Measurements from ENCODE around the gene GDF10. TPM values are rescaled to one million over a fixed set of nuclear protein-coding genes. Genes with fewer than 3 reads are reported as not detected.

GDF10 gene
- total and polyA plus RNA-seq, 8 donors, result 0.31 to 2.6 (median 0.90) TPM; not detected in 5

GRCh38 chr10:47334466-47335295 lies 34.7 kb downstream of the GDF10 start:
- Histone ChIP-seq H3K27ac (no peak overlapping the region), H3K9me3 (no peaks in the 10 kb centered on the region), H3K4me1 (peaks cover 0 to 8% (median 0%) of the 10 kb centered on the region in 4 donors), H3K4me3 (no peak overlapping the region), H3K27me3 (peaks cover 0 to 13% (median 0%) of the 10 kb centered on the region in 3 donors), H3K36me3 (no peaks in the 10 kb centered on the region)
- intact Hi-C loops (cut with DNase I; ENCODE audit: low total_unique reads), result no loop called here
- TF ChIP-seq EP300 (IDR thresholded peaks at IDR 0.05) (no peak), POLR2A (IDR thresholded peaks at IDR 0.05) (no peak), POLR2AphosphoS5 (IDR thresholded peaks at IDR 0.05) (no peak)
- TF ChIP-seq, protein P1, sequence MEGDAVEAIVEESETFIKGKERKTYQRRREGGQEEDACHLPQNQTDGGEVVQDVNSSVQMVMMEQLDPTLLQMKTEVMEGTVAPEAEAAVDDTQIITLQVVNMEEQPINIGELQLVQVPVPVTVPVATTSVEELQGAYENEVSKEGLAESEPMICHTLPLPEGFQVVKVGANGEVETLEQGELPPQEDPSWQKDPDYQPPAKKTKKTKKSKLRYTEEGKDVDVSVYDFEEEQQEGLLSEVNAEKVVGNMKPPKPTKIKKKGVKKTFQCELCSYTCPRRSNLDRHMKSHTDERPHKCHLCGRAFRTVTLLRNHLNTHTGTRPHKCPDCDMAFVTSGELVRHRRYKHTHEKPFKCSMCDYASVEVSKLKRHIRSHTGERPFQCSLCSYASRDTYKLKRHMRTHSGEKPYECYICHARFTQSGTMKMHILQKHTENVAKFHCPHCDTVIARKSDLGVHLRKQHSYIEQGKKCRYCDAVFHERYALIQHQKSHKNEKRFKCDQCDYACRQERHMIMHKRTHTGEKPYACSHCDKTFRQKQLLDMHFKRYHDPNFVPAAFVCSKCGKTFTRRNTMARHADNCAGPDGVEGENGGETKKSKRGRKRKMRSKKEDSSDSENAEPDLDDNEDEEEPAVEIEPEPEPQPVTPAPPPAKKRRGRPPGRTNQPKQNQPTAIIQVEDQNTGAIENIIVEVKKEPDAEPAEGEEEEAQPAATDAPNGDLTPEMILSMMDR (IDR thresholded peaks at IDR 0.05), result no peak
- WGBS, 5 donors, result 75 to 86% (median 81%) methylated on average over 7 to 8 of the region's 8 CpGs
- DNase-seq, result peak in 1 of 2 donors; percentile 3

DNA sequence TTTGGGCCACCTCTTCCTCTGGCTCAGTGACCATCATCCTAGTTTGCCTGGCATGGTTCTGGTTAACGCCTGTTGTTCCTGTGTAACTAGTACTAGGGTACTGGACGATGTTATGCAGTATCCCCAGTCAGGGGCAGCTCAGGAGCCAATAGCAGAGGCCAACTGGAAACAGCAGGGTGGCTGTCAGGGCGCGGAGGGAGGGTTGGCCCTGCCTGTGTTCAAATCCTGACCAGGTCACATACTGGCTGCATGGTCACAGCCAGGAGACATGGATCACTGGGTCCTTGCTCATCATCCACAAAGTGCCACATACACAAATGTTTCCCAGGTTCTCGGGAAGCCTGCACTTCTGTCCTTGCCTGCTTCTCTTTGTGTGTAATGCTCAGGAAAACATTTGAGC lies 35.9 kb downstream of the GDF10 start:
- Histone ChIP-seq H3K27ac (no peak overlapping the region), H3K27me3 (peaks cover 0 to 24% (median 0%) of the 10 kb centered on the region in 3 donors), H3K4me3 (no peak overlapping the region), H3K4me1 (peaks cover 0 to 8% (median 0%) of the 10 kb centered on the region in 4 donors), H3K9me3 (no peaks in the 10 kb centered on the region), H3K36me3 (no peaks in the 10 kb centered on the region)
- TF ChIP-seq POLR2A (IDR thresholded peaks at IDR 0.05) (no peak), EP300 (IDR thresholded peaks at IDR 0.05) (no peak), POLR2AphosphoS5 (IDR thresholded peaks at IDR 0.05) (no peak)
- TF ChIP-seq, protein P1 (IDR thresholded peaks at IDR 0.05), result no peak
- intact Hi-C loops (cut with DNase I; ENCODE audit: low total_unique reads), result no loop called here
- WGBS, 5 donors, result 75 to 88% (median 83%) methylated on average over 5 of the region's 5 CpGs
- peak in 1 of 2 donors; percentile 7 for DNase-seq

- no peak overlapping the region for H3K4me3 ChIP-seq
- peak; percentile 5 to 50 for DNase-seq
- peaks cover 0 to 8% (median 0%) of the 10 kb centered on the region in 4 donors for H3K4me1 ChIP-seq
- H3K9me3 ChIP-seq, result no peaks in the 10 kb centered on the region
- TF ChIP-seq EP300 (IDR thresholded peaks at IDR 0.05) (no peak), POLR2AphosphoS5 (IDR thresholded peaks at IDR 0.05) (peak in 1 of 3 donors; percentile 32), POLR2A (IDR thresholded peaks at IDR 0.05) (no peak)
- TF ChIP-seq, protein P1 (IDR thresholded peaks at IDR 0.05), result no peak
- no peak overlapping the region for H3K27ac ChIP-seq
- 52 to 79% (median 75%) methylated on average over 15 of the region's 15 CpGs for WGBS, 5 donors
- intact Hi-C loops (cut with DNase I; ENCODE audit: low total_unique reads), result no loop called here
- no peaks in the 10 kb centered on the region for H3K36me3 ChIP-seq
- peaks cover 0 to 24% (median 0%) of the 10 kb centered on the region in 3 donors for H3K27me3 ChIP-seq
Observed at GRCh38 chr10:47336387-47337134, 36.6 kb downstream of the GDF10 start.

GRCh38 chr10:47337310-47337709 lies 37.3 kb downstream of the GDF10 start:
- Histone ChIP-seq H3K4me3 (no peak overlapping the region), H3K27me3 (peaks cover 0 to 24% (median 0%) of the 10 kb centered on the region in 3 donors), H3K9me3 (no peaks in the 10 kb centered on the region), H3K4me1 (peaks cover 0 to 8% (median 0%) of the 10 kb centered on the region in 4 donors), H3K36me3 (no peaks in the 10 kb centered on the region), H3K27ac (no peak overlapping the region)
- intact Hi-C loops (cut with DNase I; ENCODE audit: low total_unique reads), result no loop called here
- TF ChIP-seq EP300 (IDR thresholded peaks at IDR 0.05), result no peak
- TF ChIP-seq POLR2AphosphoS5 (IDR thresholded peaks at IDR 0.05), result no peak
- no peak for TF ChIP-seq POLR2A (IDR thresholded peaks at IDR 0.05)
- 68 to 83% (median 81%) methylated on average over 4 of the region's 4 CpGs for WGBS, 5 donors
- no peak for DNase-seq
